GM12865 (cell line): ENCODE measurements around the gene ZNF883.

Experiments
- DNase-seq: peaks from one replicate; pipeline ENCODE4 v3.0.0; 2010; ENCODE audit warnings: low read depth
- H3K4me3 ChIP-seq: 2 replicates; pipeline ENCODE4 v1.5.1; 2011; ENCODE audit warnings: mild to moderate bottlenecking, low read depth, low read length, control low read depth
- TF ChIP-seq, protein P1 (sequence below): IDR thresholded peaks from 2 replicates; pipeline ENCODE4 v1.5.1; 2011; ENCODE audit warnings: low read length, control low read depth, low read depth, inconsistent platforms; ENCODE audit not compliant: insufficient read depth; ENCODE audit errors: missing control alignments

Gene ZNF883

DNA sequence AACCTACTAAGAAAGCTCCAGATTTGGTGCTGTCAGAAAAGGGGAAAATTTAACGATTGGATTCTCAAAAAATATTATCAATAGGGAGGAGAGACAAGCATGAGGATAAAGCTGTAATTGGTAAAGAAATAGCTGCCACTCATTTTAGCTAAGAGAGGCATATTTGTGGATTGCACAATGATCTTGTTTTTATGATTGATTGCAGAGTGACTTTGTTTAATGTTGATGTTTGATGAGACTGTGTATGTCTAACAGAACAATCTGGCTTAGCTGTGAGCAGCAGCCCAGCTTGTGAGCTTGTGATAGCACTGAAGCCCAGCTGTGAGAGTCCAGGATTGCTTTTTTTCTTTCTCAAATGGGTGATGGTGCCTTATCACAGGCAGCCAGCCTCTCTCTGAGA is 56.4 kb downstream of the ZNF883 start:
- H3K4me3 ChIP-seq, result no peak overlapping the region
- TF ChIP-seq, protein P1, sequence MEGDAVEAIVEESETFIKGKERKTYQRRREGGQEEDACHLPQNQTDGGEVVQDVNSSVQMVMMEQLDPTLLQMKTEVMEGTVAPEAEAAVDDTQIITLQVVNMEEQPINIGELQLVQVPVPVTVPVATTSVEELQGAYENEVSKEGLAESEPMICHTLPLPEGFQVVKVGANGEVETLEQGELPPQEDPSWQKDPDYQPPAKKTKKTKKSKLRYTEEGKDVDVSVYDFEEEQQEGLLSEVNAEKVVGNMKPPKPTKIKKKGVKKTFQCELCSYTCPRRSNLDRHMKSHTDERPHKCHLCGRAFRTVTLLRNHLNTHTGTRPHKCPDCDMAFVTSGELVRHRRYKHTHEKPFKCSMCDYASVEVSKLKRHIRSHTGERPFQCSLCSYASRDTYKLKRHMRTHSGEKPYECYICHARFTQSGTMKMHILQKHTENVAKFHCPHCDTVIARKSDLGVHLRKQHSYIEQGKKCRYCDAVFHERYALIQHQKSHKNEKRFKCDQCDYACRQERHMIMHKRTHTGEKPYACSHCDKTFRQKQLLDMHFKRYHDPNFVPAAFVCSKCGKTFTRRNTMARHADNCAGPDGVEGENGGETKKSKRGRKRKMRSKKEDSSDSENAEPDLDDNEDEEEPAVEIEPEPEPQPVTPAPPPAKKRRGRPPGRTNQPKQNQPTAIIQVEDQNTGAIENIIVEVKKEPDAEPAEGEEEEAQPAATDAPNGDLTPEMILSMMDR, result no peak
- DNase-seq, result no peak

DNA sequence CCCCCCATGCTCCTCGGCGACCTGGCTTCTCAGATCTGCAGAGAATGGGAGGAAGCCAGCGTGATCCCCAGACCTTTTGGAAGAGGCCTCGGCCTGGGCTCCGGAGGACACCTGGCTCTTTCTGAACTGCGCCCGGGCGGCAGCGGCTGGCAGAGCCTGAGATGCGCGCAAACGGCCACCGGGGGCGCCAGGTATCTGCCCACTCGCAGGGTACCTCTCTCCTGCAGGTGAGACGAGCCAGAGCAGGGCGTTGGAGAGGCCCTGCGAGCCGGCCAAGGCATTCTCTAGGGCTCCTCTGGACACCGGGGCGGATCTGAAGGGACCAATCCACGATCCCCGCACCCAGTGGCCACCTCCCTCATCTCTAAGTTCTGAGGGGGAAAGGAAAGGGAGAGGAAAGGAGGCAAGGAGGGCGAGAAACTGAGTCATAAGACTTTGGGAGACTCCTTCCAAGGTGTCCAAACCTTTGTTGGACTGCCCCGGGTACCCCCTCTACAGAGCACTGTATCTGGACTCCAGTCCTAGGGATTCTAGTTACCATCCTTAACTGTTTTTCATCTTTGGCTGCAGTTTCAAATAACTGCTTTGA is 66.3 kb downstream of the ZNF883 start:
- DNase-seq, result no peak
- no peak overlapping the region for H3K4me3 ChIP-seq
- TF ChIP-seq, protein P1, result no peak

DNA sequence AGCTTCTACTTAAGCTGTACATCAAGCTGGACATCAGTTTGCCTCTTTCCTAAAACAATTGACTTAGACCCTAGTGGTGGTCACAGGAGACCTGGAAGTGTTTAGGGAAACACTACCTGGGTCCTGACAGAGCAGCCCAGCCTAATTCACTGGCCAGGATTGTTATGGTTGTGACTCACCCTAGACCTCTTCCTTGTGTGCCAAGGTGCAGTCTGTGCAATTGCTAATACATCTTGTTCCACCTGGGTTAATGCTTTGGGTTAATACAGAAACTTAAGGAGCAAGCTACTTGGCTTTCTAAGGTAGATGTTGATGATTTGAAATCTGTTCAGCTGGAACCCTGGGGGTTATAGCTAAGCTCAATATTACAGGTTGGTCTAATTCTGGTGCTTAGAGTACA is 72.6 kb downstream of the ZNF883 start:
- DNase-seq, result no peak
- TF ChIP-seq, protein P1, result no peak
- H3K4me3 ChIP-seq, result no peak overlapping the region

DNA sequence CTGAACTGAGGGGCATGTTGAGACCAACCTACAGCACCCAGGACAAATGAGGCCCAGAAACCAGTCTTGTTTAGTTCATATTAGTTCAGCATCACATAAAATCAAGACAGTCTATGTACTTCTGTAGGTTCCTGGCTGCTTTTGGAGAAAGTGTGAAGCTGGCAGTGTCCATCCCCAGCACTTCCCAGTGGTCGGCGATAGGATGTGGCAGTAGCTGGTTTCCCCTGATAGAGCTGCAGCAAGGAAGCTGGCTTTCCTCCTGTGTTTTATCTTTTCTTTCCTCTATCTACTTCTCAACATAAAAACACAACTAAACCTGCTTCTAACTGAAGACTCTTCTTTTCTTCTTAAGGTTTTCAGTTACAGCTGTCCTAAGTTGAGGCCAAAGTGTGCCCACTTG is 78.3 kb downstream of the ZNF883 start:
- DNase-seq, result no peak
- H3K4me3 ChIP-seq, result no peak overlapping the region
- TF ChIP-seq, protein P1, result no peak

DNA sequence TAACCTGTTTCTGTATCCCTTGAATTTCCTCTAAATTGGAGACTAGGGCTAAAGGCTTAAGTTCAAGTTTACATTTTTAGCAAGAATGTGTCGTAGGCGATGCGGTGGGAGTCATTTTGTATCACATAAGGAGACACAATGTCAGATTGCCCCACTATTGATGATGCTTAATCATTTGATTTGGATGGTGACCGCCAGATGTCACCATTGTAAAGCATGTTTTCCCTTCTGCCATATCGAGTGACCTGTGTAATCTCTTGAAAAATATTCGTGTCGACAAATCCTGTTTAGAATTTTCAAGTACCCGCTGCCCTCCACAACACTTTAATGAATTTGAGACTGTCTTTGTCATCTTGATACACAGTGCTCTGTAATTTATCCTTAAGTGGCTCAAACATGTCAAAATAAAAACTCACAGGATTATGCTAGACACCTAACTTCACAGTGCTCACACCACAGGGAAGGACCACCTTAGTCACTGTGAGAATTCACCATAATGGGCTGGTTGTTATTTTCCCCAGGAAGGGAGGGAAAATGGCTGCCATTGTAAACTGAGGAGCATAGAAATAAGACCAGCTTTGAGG is 86.8 kb downstream of the ZNF883 start:
- H3K4me3 ChIP-seq, result no peak overlapping the region
- TF ChIP-seq, protein P1, result peak; percentile 44
- peak; percentile 51 for DNase-seq

DNA sequence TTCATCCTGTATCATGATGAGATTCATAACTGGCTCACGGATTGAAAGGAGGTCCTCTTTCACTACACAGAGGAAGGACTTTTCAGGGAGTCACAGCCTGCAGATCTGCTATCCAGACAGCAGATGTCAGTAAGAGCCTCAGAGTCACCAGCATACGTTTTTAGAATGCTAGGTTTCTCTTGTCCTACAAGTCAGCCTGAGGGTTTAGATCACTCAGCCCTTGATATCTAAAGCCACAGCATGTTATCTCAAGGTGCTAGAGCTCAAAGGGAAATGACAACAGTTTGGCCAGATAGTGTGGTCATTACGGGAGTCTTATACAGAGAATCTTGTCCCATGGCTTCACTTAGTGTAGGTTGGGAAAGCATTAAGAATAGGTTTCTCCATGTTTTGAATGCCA is 90.4 kb downstream of the ZNF883 start:
- no peak overlapping the region for H3K4me3 ChIP-seq
- DNase-seq, result peak; percentile 60
- TF ChIP-seq, protein P1, result peak; percentile 63

DNA sequence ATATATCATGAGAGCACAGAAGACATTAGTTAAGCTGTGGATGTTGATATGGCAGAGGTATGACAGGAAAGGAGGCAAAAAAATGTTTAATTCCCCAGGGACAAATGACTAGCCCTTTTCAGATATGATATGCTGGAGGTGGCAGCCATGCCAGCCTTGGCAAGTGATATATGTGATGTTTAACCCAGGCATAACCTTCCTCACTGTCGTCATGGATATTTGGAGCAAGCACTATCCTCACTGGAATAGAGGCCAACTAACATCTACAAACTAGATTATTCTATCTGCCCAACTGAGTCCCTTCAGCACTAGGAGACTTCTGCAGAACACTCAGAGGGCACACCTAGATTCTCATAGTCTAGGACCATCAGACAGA is 94.0 kb downstream of the ZNF883 start:
- TF ChIP-seq, protein P1, result no peak
- DNase-seq, result no peak
- no peak overlapping the region for H3K4me3 ChIP-seq
